RWPE1 (cell line): ENCODE measurements around the gene ADH1B.

Experiments
- CTCF ChIA-PET: fragments of 350-600 bp; sonication (Branson Sonifier 250); formaldehyde crosslinking; extraction: SDS; loops from one replicate; lab custom pipeline; 2021; lab: Yijun Ruan, JAX
- POLR2A ChIA-PET: fragments of 400-600 bp; formaldehyde crosslinking; extraction: SDS; loops from one replicate; lab custom pipeline; 2020; ENCODE audit warnings: antibody characterized with exemption; ENCODE audit not compliant: low non-redundant PET; lab: Yijun Ruan, JAX
- DNase-seq: peaks from one replicate; pipeline ENCODE4 v3.0.0; 2012; ENCODE audit warnings: low spot score
- H3K27ac ChIP-seq: fragments of 450-650 bp; 2 replicates; pipeline ENCODE4 v1.5.1; 2017
- TF ChIP-seq, protein P1 (sequence below): fragments of 450-650 bp; conservative IDR thresholded peaks from 2 replicates; pipeline ENCODE4 v1.5.1; 2017; ENCODE audit warnings: low read depth, mild to moderate bottlenecking

The ADH1B gene

DNA sequence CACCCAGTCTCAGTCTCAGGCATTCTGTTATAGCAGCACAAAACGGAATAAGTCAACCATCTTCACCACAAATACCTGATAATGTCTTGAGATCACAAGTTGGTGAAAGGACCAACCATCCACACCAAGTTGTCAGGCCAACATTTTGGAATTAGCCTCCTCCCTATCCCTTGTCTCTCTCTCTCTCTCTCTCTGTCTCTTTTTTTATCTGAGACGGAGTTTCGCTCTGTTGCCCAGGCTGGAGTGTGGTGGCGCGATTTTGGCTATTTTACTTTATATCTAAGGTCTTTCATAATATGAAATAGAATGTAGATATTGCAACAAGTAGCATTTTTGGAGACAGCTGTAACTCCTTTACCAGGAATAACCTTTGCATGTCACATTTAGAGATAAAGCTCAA, 46.2 kb downstream of the ADH1B start:
- TF ChIP-seq, protein P1, sequence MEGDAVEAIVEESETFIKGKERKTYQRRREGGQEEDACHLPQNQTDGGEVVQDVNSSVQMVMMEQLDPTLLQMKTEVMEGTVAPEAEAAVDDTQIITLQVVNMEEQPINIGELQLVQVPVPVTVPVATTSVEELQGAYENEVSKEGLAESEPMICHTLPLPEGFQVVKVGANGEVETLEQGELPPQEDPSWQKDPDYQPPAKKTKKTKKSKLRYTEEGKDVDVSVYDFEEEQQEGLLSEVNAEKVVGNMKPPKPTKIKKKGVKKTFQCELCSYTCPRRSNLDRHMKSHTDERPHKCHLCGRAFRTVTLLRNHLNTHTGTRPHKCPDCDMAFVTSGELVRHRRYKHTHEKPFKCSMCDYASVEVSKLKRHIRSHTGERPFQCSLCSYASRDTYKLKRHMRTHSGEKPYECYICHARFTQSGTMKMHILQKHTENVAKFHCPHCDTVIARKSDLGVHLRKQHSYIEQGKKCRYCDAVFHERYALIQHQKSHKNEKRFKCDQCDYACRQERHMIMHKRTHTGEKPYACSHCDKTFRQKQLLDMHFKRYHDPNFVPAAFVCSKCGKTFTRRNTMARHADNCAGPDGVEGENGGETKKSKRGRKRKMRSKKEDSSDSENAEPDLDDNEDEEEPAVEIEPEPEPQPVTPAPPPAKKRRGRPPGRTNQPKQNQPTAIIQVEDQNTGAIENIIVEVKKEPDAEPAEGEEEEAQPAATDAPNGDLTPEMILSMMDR = no peak
- ChIA-PET POLR2A (no interaction called here), CTCF (interaction anchor here (0.7 kb wide), 1 partner anchor 280 kb away, joined by 4 read pairs; the partner anchor contains the start of gene METAP1)
- H3K27ac ChIP-seq = no peak overlapping the region
- DNase-seq = no peak

DNA sequence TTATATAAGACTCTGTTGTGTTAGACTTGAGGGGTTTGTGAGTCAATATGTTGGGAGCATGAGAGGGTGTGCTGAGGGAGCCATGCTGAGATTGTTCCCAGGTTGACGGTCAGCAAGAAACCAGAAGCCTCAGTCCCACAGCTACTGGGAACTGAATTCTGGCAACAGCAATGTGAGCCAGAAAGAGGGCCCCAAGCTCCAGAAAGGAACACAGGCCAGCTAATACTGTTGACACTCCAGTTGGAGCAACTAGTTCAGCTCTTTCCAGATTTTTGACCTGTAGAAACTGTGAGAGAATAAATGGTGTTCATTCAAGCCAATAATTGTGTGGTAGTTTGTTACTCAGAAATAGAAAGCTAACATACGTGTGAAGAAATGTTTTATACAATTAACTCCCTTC, 47.5 kb downstream of the ADH1B start:
- ChIA-PET POLR2A (no interaction called here), CTCF (no interaction called here)
- DNase-seq = no peak
- TF ChIP-seq, protein P1 = no peak
- H3K27ac ChIP-seq = no peak overlapping the region

DNA sequence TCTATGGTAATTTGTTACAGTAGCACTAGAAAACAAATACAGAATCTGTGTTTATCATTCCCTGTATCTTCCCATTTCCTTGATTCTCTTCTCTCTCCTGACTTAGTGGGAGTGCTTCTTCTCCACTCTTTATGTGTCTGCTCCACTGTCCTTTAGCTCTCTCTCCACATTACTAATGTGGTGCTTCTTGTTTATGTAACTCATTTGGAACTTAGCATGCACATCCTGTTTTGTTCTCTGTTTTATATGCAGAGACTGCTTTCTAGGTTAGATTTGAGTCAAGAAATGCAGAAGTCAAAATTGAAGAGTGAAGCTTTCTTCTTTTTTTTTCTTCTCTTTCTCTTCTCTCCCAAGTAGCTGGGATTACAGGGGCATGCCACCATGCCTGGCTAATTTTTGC, 56.3 kb downstream of the ADH1B start:
- no peak for DNase-seq
- TF ChIP-seq, protein P1 = no peak
- ChIA-PET CTCF (no interaction called here), POLR2A (interaction anchor here (0.6 kb wide), 1 partner anchor 178 kb away, joined by 4 read pairs; no protein-coding TSS in a partner anchor)
- no peak overlapping the region for H3K27ac ChIP-seq
